GM10266 (cell line): ENCODE measurements around the gene PDE10A.

Experiments used
- DNase-seq: peaks from one replicate; pipeline ENCODE4 v3.0.0; 2012; ENCODE audit errors: extremely low spot score
- CTCF ChIP-seq: IDR thresholded peaks from 2 replicates; pipeline ENCODE4 v1.5.1; 2012; ENCODE audit warnings: mild to moderate bottlenecking, low read depth; ENCODE audit not compliant: control insufficient read depth, insufficient read depth; ENCODE audit errors: missing control alignments

Gene PDE10A

GRCh38 chr6:165325609-165326008 lies 337.4 kb downstream of the PDE10A start:
- no peak for DNase-seq
- TF ChIP-seq CTCF, result no peak

GRCh38 chr6:165321555-165322145 lies 341.4 kb downstream of the PDE10A start:
- TF ChIP-seq CTCF, result no peak
- no peak for DNase-seq

- DNase-seq, result no peak
- no peak for TF ChIP-seq CTCF
These were observed 341.9 kb downstream of the PDE10A start for GRCh38 chr6:165321150-165321549.

- no peak for TF ChIP-seq CTCF
These were observed 345.3 kb downstream of the PDE10A start for GRCh38 chr6:165317723-165318122.

GRCh38 chr6:165308926-165309731 lies 353.9 kb downstream of the PDE10A start, which contains the start of gene C6orf118:
Gene C6orf118, minus strand, starts transcription at chr6:165309605. Its CDS starts 19 bp downstream, at chr6:165309586.
- no peak for DNase-seq

More at GRCh38 chr6:165317723-165318122, 345.3 kb downstream of the PDE10A start:
- DNase-seq, result no peak

GRCh38 chr6:165306955-165307354 lies 356.1 kb downstream of the PDE10A start:
- TF ChIP-seq CTCF, result no peak
- no peak for DNase-seq

More at GRCh38 chr6:165308926-165309731, 353.9 kb downstream of the PDE10A start, which contains the start of gene C6orf118:
- no peak for TF ChIP-seq CTCF
